Mesenchymal stem cell (in vitro differentiated cells and primary cell): Measurements from ENCODE around the gene ZNF766.

Source experiments
- DNase-seq: peaks from one replicate; pipeline ENCODE4 v3.0.0-alpha.2; 2013
- H2AFZ ChIP-seq: one replicate; pipeline ENCODE4 v1.6.1; 2013; ENCODE audit warnings: low read depth, mild to moderate bottlenecking, control low read depth, inconsistent platforms, low read length, moderate library complexity
- H2AK5ac ChIP-seq: 2 replicates; pipeline ENCODE4 v1.6.1; 2013; ENCODE audit warnings: low read length, moderate library complexity, mild to moderate bottlenecking, inconsistent platforms; ENCODE audit not compliant: severe bottlenecking
- H2BK120ac ChIP-seq: one replicate; pipeline ENCODE4 v1.6.1; 2013; ENCODE audit warnings: low read depth, mild to moderate bottlenecking, inconsistent platforms, low read length, moderate library complexity
- H2BK12ac ChIP-seq, 2 experiments: one replicate each; pipeline ENCODE4 v1.6.1; 2013; ENCODE audit warnings: inconsistent platforms in 2 of 2, low read length in 2 of 2, mild to moderate bottlenecking in 2 of 2, moderate library complexity in 2 of 2, control low read depth in 1 of 2
- H2BK15ac ChIP-seq: one replicate; pipeline ENCODE4 v1.6.1; 2013; ENCODE audit warnings: mild to moderate bottlenecking, low read depth, inconsistent platforms; ENCODE audit not compliant: poor library complexity, severe bottlenecking
- H2BK5ac ChIP-seq: 2 replicates; pipeline ENCODE4 v1.6.1; 2013; ENCODE audit warnings: low read depth, mild to moderate bottlenecking, low read length, control low read depth, inconsistent platforms; ENCODE audit not compliant: poor library complexity, severe bottlenecking
- H3K14ac ChIP-seq, 2 experiments: one replicate each; pipeline ENCODE4 v1.6.1; 2013; ENCODE audit warnings: inconsistent platforms in 2 of 2, low read length in 2 of 2, control low read depth in 1 of 2, mild to moderate bottlenecking in 1 of 2, moderate library complexity in 1 of 2
- H3K18ac ChIP-seq, 2 experiments: one replicate each; pipeline ENCODE4 v1.6.1; 2013; ENCODE audit warnings: inconsistent platforms in 2 of 2, low read length in 2 of 2, control low read depth in 1 of 2, low read depth in 1 of 2, mild to moderate bottlenecking in 1 of 2
- H3K23ac ChIP-seq, 2 experiments: one replicate each; pipeline ENCODE4 v1.6.1; 2013; ENCODE audit warnings: inconsistent platforms in 2 of 2, low read length in 2 of 2, mild to moderate bottlenecking in 2 of 2, moderate library complexity in 2 of 2, control low read depth in 1 of 2
- H3K27ac ChIP-seq: 2 replicates; pipeline ENCODE4 v1.5.1; 2013; ENCODE audit warnings: mild to moderate bottlenecking, moderate library complexity, low read length, control low read depth, inconsistent platforms; ENCODE audit not compliant: poor library complexity, severe bottlenecking
- H3K27me3 ChIP-seq, 2 experiments: 2 replicates each; pipeline versions ENCODE4 v1.6.1 to v1.7.0; 2013; ENCODE audit warnings: low read length in 2 of 2, mild to moderate bottlenecking in 2 of 2, moderate library complexity in 2 of 2, control low read depth in 1 of 2, inconsistent platforms in 1 of 2; ENCODE audit not compliant: control insufficient read depth in 1 of 2, insufficient read depth in 1 of 2
- H3K36me3 ChIP-seq, 2 experiments: 2 replicates each; pipeline versions ENCODE4 v1.6.1 to v1.7.0; 2013; ENCODE audit warnings: low read length in 2 of 2, control low read depth in 1 of 2, inconsistent platforms in 1 of 2, low read depth in 1 of 2, mild to moderate bottlenecking in 1 of 2; ENCODE audit not compliant: insufficient read depth in 2 of 2, control insufficient read depth in 1 of 2
- H3K4ac ChIP-seq, 2 experiments: one replicate each; pipeline ENCODE4 v1.6.1; 2013; ENCODE audit warnings: inconsistent platforms in 2 of 2, low read length in 2 of 2, mild to moderate bottlenecking in 2 of 2, moderate library complexity in 2 of 2, control low read depth in 1 of 2, low read depth in 1 of 2
- H3K4me1 ChIP-seq: 2 replicates; pipeline ENCODE4 v1.6.1; 2013; ENCODE audit warnings: low read depth, low read length, control low read depth; ENCODE audit not compliant: control insufficient read depth, insufficient read depth
- H3K4me2 ChIP-seq: 2 replicates; pipeline ENCODE4 v1.6.1; 2013; ENCODE audit warnings: low read length, mild to moderate bottlenecking, inconsistent platforms; ENCODE audit not compliant: poor library complexity, severe bottlenecking
- H3K4me3 ChIP-seq, 2 experiments: 2 replicates each; pipeline versions ENCODE4 v1.5.1 to v1.7.0; 2013; ENCODE audit warnings: low read length in 2 of 2, mild to moderate bottlenecking in 2 of 2, control low read depth in 1 of 2, low read depth in 1 of 2; ENCODE audit not compliant: insufficient read depth in 1 of 2
- H3K79me1 ChIP-seq: replicated peaks from 2 replicates; pipeline ENCODE4 v1.6.1; 2013; ENCODE audit warnings: mild to moderate bottlenecking, control low read depth, low read length, inconsistent platforms; ENCODE audit not compliant: poor library complexity, severe bottlenecking
- H3K9ac ChIP-seq: 2 replicates; pipeline ENCODE4 v1.7.0; 2013; ENCODE audit warnings: mild to moderate bottlenecking, low read length, moderate library complexity
- H3K9me3 ChIP-seq: 2 replicates; pipeline ENCODE4 v1.7.0; 2013; ENCODE audit warnings: mild to moderate bottlenecking, low read length; ENCODE audit not compliant: control insufficient read depth
- H4K8ac ChIP-seq: one replicate; pipeline ENCODE4 v1.6.1; 2013; ENCODE audit warnings: inconsistent platforms, mild to moderate bottlenecking, low read length, moderate library complexity
- H4K91ac ChIP-seq: one replicate; pipeline ENCODE4 v1.6.1; 2013; ENCODE audit warnings: mild to moderate bottlenecking, low read length, inconsistent platforms
- WGBS: methylation state at CpG from one replicate; pipeline ENCODE4 v1.1.7; 2013; ENCODE audit warnings: mixed read lengths; 5-methylcytosine and 5-hydroxymethylcytosine counted together

ZNF766 gene

DNA sequence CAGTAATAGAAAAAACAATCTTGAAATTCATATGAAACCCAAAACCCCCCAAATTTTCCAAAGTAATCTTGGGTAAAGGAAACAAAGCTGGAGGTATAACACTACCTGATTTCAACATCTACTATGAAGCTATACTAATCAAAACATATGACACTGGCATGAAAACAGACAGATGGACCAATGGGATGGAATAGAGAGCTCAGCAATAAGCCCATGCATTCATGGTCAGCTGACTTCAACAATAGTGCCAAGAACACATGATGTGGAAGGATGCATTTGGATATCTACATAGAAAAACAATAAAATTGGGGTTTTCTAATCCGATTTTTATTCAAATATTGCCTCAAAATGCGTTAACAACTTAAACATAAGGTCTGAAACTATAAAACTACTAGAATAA, 32.2 kb upstream of the ZNF766 start:
- H3K23ac ChIP-seq = no peak overlapping the region
- peaks cover 0 to under 1% of the 10 kb centered on the region in 2 experiments for H3K36me3 ChIP-seq
- no peaks in the 10 kb centered on the region for H3K4me1 ChIP-seq
- H2BK120ac ChIP-seq = no peak overlapping the region
- H2AFZ ChIP-seq = no peak overlapping the region
- no peak overlapping the region for H4K91ac ChIP-seq
- no peak overlapping the region for H2BK5ac ChIP-seq
- no peak overlapping the region for H3K18ac ChIP-seq
- no peak overlapping the region for H4K8ac ChIP-seq
- H3K79me1 ChIP-seq = no peaks in the 10 kb centered on the region
- H3K9me3 ChIP-seq = no peaks in the 10 kb centered on the region
- peak overlapping the region; percentile 60 for H3K9ac ChIP-seq
- no peak overlapping the region for H3K14ac ChIP-seq
- H2AK5ac ChIP-seq = no peak overlapping the region
- H2BK15ac ChIP-seq = no peak overlapping the region
- H3K27me3 ChIP-seq = no peaks in the 10 kb centered on the region
- H3K4me2 ChIP-seq = no peak overlapping the region
- WGBS = no CpG with 5 or more reads among the region's 2 CpGs
- peak; percentile 4 for DNase-seq
- no peak overlapping the region for H2BK12ac ChIP-seq
- no peak overlapping the region for H3K4me3 ChIP-seq
- no peak overlapping the region for H3K4ac ChIP-seq
- no peak overlapping the region for H3K27ac ChIP-seq

DNA sequence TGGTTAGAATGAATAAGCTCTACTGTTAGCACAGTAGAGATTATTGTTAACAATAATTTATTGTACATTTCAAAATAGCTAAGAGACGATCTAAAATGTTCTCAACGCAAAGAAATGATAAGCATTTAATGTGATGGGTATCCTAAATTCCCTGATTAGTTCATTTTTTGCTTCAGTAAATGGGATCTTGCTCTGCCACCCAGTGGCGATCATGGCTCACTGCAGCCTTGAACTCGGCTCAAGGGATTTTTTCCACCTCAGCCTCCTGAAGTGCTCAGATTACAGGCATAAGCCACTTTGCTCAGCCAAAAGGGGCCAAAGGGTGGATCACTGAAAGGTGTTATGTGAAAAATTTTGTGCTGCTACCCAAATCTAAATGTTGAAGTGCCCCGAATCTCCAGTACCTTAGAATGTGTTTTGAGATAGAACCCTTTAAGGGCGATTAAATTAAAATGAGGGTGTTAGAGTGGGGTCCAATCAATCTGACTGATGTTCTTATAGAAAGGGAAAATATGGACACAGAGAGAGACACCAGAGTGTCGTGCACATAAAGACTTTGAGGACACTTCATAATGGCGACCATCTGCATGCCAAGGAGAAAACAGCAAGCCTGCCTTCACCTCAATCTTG, 31.5 kb upstream of the ZNF766 start:
- DNase-seq = peak; percentile 66
- Histone ChIP-seq H3K4me1 (no peaks in the 10 kb centered on the region), H3K4me2 (no peak overlapping the region), H3K4ac (no peak overlapping the region), H3K14ac (no peak overlapping the region), H3K36me3 (no peaks in the 10 kb centered on the region), H3K23ac (no peak overlapping the region), H3K27me3 (no peaks in the 10 kb centered on the region), H3K9ac (peak overlapping the region; percentile 60), H3K9me3 (no peaks in the 10 kb centered on the region), H2BK12ac (no peak overlapping the region), H2AFZ (no peak overlapping the region), H2BK120ac (no peak overlapping the region), H2BK5ac (no peak overlapping the region), H3K27ac (no peak overlapping the region), H2BK15ac (no peak overlapping the region), H4K8ac (no peak overlapping the region), H4K91ac (no peak overlapping the region), H3K18ac (no peak overlapping the region), H2AK5ac (no peak overlapping the region), H3K4me3 (no peak overlapping the region), H3K79me1 (no peaks in the 10 kb centered on the region)
- WGBS = 24% methylated on average over 6 of the region's 8 CpGs

GRCh38 chr19:52244021-52244420, 25.4 kb upstream of the ZNF766 start:
- WGBS = 70% methylated on average over 12 of the region's 12 CpGs
- Histone ChIP-seq H3K27ac (no peak overlapping the region), H3K4ac (no peak overlapping the region), H2BK15ac (no peak overlapping the region), H4K91ac (no peak overlapping the region), H2BK120ac (no peak overlapping the region), H2BK5ac (no peak overlapping the region), H3K9me3 (no peaks in the 10 kb centered on the region), H3K4me3 (no peak overlapping the region), H4K8ac (no peak overlapping the region), H3K18ac (no peak overlapping the region), H3K14ac (no peak overlapping the region), H3K4me1 (no peaks in the 10 kb centered on the region), H3K27me3 (no peaks in the 10 kb centered on the region), H2BK12ac (no peak overlapping the region), H3K9ac (no peak overlapping the region), H2AFZ (no peak overlapping the region), H2AK5ac (no peak overlapping the region), H3K4me2 (no peak overlapping the region), H3K36me3 (no peaks in the 10 kb centered on the region), H3K79me1 (no peaks in the 10 kb centered on the region), H3K23ac (no peak overlapping the region)
- DNase-seq = no peak

DNA sequence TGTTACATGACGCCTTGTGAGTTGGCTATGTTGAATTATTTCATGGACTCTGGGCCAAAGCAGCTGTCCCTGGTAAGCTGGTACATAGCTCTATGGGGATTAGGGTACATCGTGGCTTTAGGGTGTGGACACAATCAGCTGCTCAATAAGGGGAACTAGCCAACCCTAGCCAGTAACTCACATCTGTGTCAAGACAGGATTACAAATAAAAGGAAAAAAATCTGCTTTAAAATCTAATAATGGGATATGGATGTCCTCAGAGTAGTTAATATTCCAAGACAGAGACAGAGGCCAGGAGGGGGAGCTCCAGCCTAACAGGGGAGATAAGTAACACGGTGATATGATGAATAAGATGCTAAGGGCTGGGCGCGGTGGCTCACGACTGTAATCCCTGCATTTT, 21.1 kb upstream of the ZNF766 start:
- no peak overlapping the region for H2BK12ac ChIP-seq
- no peak overlapping the region for H4K91ac ChIP-seq
- no peak overlapping the region for H3K4me2 ChIP-seq
- no peak overlapping the region for H3K9ac ChIP-seq
- no peak overlapping the region for H2AK5ac ChIP-seq
- H3K79me1 ChIP-seq = no peaks in the 10 kb centered on the region
- H3K14ac ChIP-seq = no peak overlapping the region
- H3K9me3 ChIP-seq = peaks cover 2% of the 10 kb centered on the region
- no peak overlapping the region for H3K18ac ChIP-seq
- H3K4me3 ChIP-seq = no peak overlapping the region
- no peak overlapping the region for H3K27ac ChIP-seq
- no peak overlapping the region for H2AFZ ChIP-seq
- no peak overlapping the region for H2BK5ac ChIP-seq
- 15% methylated on average over 6 of the region's 6 CpGs for WGBS
- H3K4me1 ChIP-seq = no peaks in the 10 kb centered on the region
- H3K4ac ChIP-seq = no peak overlapping the region
- no peak overlapping the region for H4K8ac ChIP-seq
- H3K23ac ChIP-seq = no peak overlapping the region
- H2BK15ac ChIP-seq = no peak overlapping the region
- DNase-seq = peak; percentile 36
- H3K27me3 ChIP-seq = no peaks in the 10 kb centered on the region
- no peak overlapping the region for H2BK120ac ChIP-seq
- H3K36me3 ChIP-seq = no peaks in the 10 kb centered on the region
